Breast epithelium (tissue), 3 donors: ENCODE data around the gene GALM.

Experiments
- POLR2A ChIP-seq: fragments of 450-650 bp; IDR thresholded peaks from one replicate; pipeline ENCODE4 v1.6.1; 2016; ENCODE audit warnings: antibody characterized with exemption, mild to moderate bottlenecking, moderate library complexity
- POLR2AphosphoS5 ChIP-seq, 3 donors: sonication (generic); formaldehyde crosslinking; IDR thresholded peaks; one replicate each; pipeline ENCODE4 v1.6.1; 2017; ENCODE audit warnings: antibody characterized with exemption in 3 of 3

GRCh38 chr2:38655441-38655840 is 10.5 kb upstream of the GALM start:
- TF ChIP-seq POLR2A (no peak), POLR2AphosphoS5 (IDR thresholded peaks at IDR 0.05) (no peak)
